ENCODE measurements around the gene CTNNA2. TPM values are rescaled to one million over a fixed set of nuclear protein-coding genes. Genes with fewer than 3 reads are reported as not detected.

Gene CTNNA2
- polyA plus RNA-seq, 1 of the 3 experiments (the other 2 are of a cell fraction): 0.30 TPM

- Histone ChIP-seq H3K4me2 (no peak overlapping the region), H2AFZ (ENCODE audit: low read depth) (no peak overlapping the region), H4K20me1 (ENCODE audit: insufficient read depth) (no peaks in the 10 kb centered on the region), H3K4me3 (ENCODE audit: low read depth in 2 of 2, low read length in 1 of 2) (no peak overlapping the region), H3K27ac (ENCODE audit: low read depth in 2 of 2, low read length in 1 of 2) (no peak overlapping the region), H3F3A (replicated peaks; ENCODE audit: insufficient read depth) (no peaks in the 10 kb centered on the region), H3K9me3 (no peaks in the 10 kb centered on the region), H3K27me3 (ENCODE audit: insufficient read depth) (no peaks in the 10 kb centered on the region), H3K9ac (no peak overlapping the region), H3K9me2 (no peaks in the 10 kb centered on the region), H3K4me1 (ENCODE audit: control insufficient read depth in 1 of 2, insufficient read depth in 2 of 2, low read depth in 1 of 2, low read length in 1 of 2) (no peaks in the 10 kb centered on the region), H3K36me3 (replicated peaks in 1 of 2; ENCODE audit: control insufficient read depth in 1 of 2, insufficient read depth in 2 of 2, low read length in 1 of 2) (no peaks in the 10 kb centered on the region), H3K79me2 (ENCODE audit: insufficient read depth) (no peaks in the 10 kb centered on the region)
- ChIA-PET POLR2A (no interaction called here), CTCF (interaction anchor here (1.0 to 1.6 kb wide), 3 partner anchors 24 to 45 kb away, joined by 3 to 4 read pairs (median 3); no protein-coding TSS in a partner anchor)
- WGBS (ENCODE audit: low lambda C conversion rate): 51% methylated on average over 2 of the region's 2 CpGs
- DNase-seq: no peak
- TF ChIP-seq FOXJ3 (CRISPR knock-in tag; IDR thresholded peaks at IDR 0.05) (no peak), TAF1 (IDR thresholded peaks at IDR 0.05; ENCODE audit: borderline replicate concordance, low read depth, low read length) (no peak), POLR2AphosphoS5 (IDR thresholded peaks at IDR 0.05; ENCODE audit: low read depth, low read length) (no peak)
Observed at GRCh38 chr2:80280598-80280997, 767.7 kb downstream of the CTNNA2 start.

- Histone ChIP-seq H3K9ac (no peak overlapping the region), H3K4me3 (ENCODE audit: low read depth in 2 of 2, low read length in 1 of 2) (no peak overlapping the region), H3K4me1 (ENCODE audit: control insufficient read depth in 1 of 2, insufficient read depth in 2 of 2, low read depth in 1 of 2, low read length in 1 of 2) (no peaks in the 10 kb centered on the region), H3F3A (replicated peaks; ENCODE audit: insufficient read depth) (no peaks in the 10 kb centered on the region), H3K4me2 (no peak overlapping the region), H3K9me2 (no peaks in the 10 kb centered on the region), H3K9me3 (no peaks in the 10 kb centered on the region), H3K36me3 (replicated peaks in 1 of 2; ENCODE audit: control insufficient read depth in 1 of 2, insufficient read depth in 2 of 2, low read length in 1 of 2) (no peaks in the 10 kb centered on the region), H3K27me3 (ENCODE audit: insufficient read depth) (no peaks in the 10 kb centered on the region), H3K79me2 (ENCODE audit: insufficient read depth) (no peaks in the 10 kb centered on the region), H3K27ac (ENCODE audit: low read depth in 2 of 2, low read length in 1 of 2) (no peak overlapping the region), H2AFZ (ENCODE audit: low read depth) (no peak overlapping the region), H4K20me1 (ENCODE audit: insufficient read depth) (no peaks in the 10 kb centered on the region)
- WGBS (ENCODE audit: low lambda C conversion rate): 58% methylated on average over 1 of the region's 1 CpG
- no peak for DNase-seq
- ChIA-PET POLR2A (no interaction called here), CTCF (interaction anchor here (1.0 to 1.6 kb wide), 3 partner anchors 24 to 45 kb away, joined by 3 to 4 read pairs (median 3); no protein-coding TSS in a partner anchor)
- TF ChIP-seq PBX3 (IDR thresholded peaks at IDR 0.05): no peak
- TF ChIP-seq, protein P1, sequence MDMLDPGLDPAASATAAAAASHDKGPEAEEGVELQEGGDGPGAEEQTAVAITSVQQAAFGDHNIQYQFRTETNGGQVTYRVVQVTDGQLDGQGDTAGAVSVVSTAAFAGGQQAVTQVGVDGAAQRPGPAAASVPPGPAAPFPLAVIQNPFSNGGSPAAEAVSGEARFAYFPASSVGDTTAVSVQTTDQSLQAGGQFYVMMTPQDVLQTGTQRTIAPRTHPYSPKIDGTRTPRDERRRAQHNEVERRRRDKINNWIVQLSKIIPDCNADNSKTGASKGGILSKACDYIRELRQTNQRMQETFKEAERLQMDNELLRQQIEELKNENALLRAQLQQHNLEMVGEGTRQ (IDR thresholded peaks at IDR 0.05; ENCODE audit: borderline replicate concordance, low read depth, low read length): no peak
- TF ChIP-seq, protein P2, sequence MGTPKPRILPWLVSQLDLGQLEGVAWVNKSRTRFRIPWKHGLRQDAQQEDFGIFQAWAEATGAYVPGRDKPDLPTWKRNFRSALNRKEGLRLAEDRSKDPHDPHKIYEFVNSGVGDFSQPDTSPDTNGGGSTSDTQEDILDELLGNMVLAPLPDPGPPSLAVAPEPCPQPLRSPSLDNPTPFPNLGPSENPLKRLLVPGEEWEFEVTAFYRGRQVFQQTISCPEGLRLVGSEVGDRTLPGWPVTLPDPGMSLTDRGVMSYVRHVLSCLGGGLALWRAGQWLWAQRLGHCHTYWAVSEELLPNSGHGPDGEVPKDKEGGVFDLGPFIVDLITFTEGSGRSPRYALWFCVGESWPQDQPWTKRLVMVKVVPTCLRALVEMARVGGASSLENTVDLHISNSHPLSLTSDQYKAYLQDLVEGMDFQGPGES (IDR thresholded peaks at IDR 0.05; ENCODE audit: low read depth, low read length): no peak
- no peak for TF ChIP-seq CTCF (IDR thresholded peaks at IDR 0.05)
- TF ChIP-seq, protein P3, sequence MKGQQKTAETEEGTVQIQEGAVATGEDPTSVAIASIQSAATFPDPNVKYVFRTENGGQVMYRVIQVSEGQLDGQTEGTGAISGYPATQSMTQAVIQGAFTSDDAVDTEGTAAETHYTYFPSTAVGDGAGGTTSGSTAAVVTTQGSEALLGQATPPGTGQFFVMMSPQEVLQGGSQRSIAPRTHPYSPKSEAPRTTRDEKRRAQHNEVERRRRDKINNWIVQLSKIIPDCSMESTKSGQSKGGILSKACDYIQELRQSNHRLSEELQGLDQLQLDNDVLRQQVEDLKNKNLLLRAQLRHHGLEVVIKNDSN (IDR thresholded peaks at IDR 0.05; ENCODE audit: borderline replicate concordance, low read depth): no peak
- TF ChIP-seq FOXJ3 (CRISPR knock-in tag; IDR thresholded peaks at IDR 0.05): no peak
- TF ChIP-seq RAD21 (IDR thresholded peaks at IDR 0.05; ENCODE audit: low read length): no peak
- no peak for TF ChIP-seq EZH2phosphoT487 (IDR thresholded peaks at IDR 0.05; ENCODE audit: borderline replicate concordance, low read depth)
- TF ChIP-seq JUND (IDR thresholded peaks at IDR 0.05): no peak
- TF ChIP-seq RFX5 (IDR thresholded peaks at IDR 0.05; ENCODE audit: low read length): no peak
- no peak for TF ChIP-seq MEF2A (IDR thresholded peaks at IDR 0.05; ENCODE audit: borderline replicate concordance, low read depth)
- TF ChIP-seq POLR2AphosphoS5 (IDR thresholded peaks at IDR 0.05; ENCODE audit: low read depth, low read length): no peak
- TF ChIP-seq RXRA (IDR thresholded peaks at IDR 0.05; ENCODE audit: borderline replicate concordance, low read depth): no peak
- TF ChIP-seq GABPA (IDR thresholded peaks at IDR 0.05; ENCODE audit: low read depth): no peak
- TF ChIP-seq ELF1 (IDR thresholded peaks at IDR 0.05): no peak
- TF ChIP-seq NRF1 (IDR thresholded peaks at IDR 0.05; ENCODE audit: low read depth, low read length): no peak
- TF ChIP-seq TAF1 (IDR thresholded peaks at IDR 0.05; ENCODE audit: borderline replicate concordance, low read depth, low read length): no peak
Observed at GRCh38 chr2:80281049-80281448, 768.2 kb downstream of the CTNNA2 start.

All from SK-N-SH (cell line).